M059J (cell line): Measurements from ENCODE around the gene TMEM37. TPM values are rescaled to one million over a fixed set of nuclear protein-coding genes. Genes with fewer than 3 reads are reported as not detected.
"Not testable (repeated sequence)": the region's sequence is repeated elsewhere in the genome, so short reads cannot be mapped to it uniquely, and the experiment has no call there.

Experiments used
- DNase-seq: peaks from one replicate; pipeline ENCODE4 v3.0.0-alpha.2; 2012; ENCODE audit warnings: low read depth
- total RNA-seq: library from RNA; depleted of rRNA; stranded (reverse); fragments of >200 nt; shearing (Covaris generic); gene quantifications from 2 replicates; pipeline ENCODE4 v1.2.3, GENCODE V29; 2014; rRNA removed

TMEM37 gene, protein sequence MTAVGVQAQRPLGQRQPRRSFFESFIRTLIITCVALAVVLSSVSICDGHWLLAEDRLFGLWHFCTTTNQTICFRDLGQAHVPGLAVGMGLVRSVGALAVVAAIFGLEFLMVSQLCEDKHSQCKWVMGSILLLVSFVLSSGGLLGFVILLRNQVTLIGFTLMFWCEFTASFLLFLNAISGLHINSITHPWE
- total RNA-seq: not detected in 2 replicates

DNA sequence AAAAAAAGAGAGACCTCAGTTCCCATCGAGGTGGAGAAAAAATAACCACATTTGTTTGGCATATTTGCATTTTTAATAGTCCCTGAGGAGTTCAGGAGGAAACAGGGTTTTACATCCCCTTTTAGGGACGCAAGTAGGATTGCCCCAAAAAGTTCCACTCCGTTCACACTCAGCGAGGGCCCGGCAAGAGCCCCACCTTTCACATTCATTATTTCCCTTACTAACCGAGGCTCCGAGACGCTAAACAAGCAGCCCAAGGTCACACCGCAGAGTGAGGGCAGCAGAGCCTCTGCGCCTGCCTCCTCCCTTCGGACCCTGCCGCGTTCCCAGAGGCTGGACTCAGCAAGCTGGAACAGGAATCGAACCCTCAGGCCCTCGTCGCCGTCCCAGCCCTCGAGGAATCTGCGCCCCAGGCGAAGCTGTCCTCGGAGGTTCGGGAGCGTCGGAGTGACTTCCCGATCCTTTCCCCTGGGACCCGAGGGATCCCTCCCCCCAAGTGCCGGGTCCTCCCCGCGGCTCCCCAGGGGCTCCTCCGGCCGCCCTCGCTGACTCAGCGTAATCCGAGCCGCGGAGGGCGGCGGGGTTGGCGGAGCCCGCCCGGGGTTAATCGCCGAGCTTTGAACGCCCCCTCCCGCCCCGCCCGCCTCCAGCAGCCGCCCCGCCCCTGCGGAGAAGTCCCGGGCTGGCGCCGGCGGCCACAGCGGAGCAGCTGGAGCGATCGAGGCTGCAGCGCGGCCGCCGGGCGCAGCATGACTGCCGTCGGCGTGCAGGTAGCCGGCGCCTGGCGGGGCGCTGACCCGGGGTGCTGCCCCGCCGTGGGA, at the start of gene TMEM37:
TSS of gene TMEM37 (plus strand) at position 700 of the 821 bp plus-strand sequence. CDS start at position 750, 50 bp downstream.
- peak; percentile 65 for DNase-seq

DNA sequence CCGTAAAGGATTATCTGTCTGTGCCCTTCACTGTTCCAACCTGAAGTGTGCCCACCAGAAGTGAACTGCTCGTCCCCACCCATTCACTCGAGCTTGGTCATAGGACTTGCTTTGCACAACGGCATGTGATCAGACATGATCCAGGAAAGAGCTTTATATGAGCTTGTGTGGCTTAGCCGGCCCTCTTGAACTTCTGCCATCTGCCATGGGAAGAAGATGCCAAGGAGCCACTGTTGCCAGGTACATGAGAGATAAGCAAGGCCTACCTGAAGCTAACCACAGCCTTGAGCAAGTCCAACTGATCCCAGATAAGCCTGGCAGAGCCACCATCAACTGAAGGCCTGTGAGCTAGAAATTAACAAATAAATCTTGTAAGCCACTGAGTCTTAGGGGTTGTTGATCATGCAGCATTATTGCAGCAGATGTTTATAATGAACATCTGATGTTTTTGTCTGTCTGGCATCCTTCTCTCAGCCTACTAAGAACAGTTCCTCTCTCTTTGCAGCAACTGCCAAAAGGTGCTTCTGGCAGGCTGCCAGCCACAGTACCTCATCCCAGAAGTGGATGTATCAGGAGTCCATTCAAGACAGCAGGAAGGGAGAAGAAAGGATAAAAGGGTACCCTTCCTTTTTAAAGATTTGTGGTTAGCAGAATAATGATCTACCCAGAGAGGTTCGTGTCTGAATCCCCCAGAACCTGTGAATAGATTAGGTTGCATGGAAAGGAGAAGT, 48.1 kb upstream of the TMEM37 start:
- no peak for DNase-seq

DNA sequence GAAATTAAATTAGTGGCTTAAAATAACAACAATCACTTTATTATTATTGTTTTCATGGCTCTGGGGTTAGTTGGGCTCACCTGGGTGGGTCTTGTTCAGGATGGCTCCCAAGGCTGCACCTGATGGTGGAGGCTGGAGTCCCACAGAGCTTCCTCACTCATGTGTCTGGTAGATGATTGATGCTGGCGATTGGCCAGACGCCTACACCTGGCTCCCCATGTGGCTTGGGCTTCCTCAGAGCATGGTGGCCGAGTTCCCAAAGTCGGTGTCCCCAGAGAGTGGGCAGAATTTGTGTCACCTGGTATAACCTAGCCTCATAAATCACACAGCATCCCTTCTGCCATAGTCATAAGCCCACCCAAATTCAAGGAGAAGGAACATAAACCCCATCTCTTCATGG, 46.7 kb upstream of the TMEM37 start:
- no peak for DNase-seq

DNA sequence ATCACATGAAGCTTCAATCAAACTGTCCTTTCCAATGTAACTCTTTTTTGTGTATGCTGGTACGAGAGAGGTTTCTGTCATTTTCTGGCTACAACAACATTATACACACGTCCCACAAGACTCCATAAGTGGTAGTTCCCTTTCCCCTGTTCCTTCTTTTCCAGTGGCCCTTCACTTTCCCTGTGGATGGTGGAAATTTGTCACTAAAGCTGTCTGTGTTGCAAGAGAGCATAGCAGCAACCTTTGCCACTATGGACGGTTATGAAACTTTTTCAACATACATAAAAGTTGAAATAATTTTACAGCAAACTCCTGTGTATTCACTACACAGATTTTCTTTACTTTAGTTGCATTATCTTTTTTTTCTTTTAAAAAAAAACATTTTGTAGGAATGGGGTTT, 46.2 kb upstream of the TMEM37 start:
- DNase-seq: no peak

DNA sequence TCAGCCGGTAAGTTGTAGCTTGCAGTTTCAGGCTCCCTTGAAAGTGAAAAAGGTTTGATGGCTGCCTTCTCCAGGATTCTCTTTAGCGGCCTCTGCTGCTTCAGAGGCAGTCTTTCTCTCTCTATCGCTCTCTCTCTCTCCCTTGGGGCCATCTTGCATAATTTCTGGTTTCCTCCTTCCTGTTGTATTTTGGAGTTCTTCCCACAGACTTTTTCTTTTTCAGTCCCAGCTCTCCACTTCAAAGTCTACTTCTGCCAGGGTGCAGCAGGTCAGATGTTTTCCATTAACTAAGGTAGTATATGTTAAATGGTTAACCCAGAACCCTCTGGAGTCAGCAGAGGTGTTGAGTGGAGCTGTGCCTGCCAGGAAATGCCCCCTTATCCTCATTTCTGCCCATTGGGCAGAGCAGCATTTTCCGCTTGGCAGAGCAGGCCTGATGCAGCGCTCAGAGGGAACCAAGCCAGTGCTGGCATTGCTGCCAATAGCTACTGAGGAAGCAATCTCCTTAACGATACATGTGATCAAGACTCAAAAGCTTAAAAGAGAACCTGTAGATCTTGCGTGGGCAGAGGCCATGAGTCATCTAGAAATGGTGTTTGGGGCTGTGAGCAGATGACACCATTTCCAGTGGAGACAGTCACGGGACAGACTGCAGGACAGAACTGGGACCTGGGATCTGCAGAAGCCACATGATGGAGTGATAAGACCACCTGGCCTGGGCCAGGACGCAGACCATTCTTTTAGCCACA, 44.1 kb upstream of the TMEM37 start:
- peak; percentile 84 for DNase-seq

DNA sequence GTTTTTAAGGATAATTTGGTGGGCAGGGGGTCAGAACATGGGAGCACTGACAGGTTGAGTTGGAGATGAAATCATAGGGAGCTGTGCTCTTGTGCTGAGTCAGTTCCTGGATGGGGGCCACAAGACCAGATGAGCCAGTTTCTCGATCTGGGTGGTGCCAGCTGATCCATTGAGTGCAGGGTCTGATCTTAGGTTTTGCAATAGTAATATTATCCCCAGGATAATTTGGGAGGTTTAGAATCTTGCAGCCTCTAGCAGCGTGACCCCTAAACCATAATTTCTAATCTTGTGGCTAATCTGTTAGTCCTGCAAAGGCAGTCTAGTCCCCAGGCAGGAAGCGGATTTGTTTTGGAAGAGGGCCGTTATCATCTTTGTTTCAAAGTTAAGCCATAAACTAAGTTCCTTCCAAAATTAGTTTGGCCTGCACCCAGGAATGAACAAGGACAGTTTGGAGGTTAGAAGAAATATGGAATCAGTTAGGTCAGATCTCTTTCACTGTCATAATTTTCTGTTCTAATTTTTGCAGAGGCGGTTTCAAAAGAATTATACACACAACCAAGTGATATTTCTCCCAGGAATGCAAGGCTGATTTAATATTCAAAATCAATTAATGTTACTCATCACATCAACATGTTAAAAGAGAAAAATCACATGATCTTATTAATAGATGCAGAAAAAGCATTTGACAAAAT, 41.9 kb upstream of the TMEM37 start:
- DNase-seq: peak; percentile 57

DNA sequence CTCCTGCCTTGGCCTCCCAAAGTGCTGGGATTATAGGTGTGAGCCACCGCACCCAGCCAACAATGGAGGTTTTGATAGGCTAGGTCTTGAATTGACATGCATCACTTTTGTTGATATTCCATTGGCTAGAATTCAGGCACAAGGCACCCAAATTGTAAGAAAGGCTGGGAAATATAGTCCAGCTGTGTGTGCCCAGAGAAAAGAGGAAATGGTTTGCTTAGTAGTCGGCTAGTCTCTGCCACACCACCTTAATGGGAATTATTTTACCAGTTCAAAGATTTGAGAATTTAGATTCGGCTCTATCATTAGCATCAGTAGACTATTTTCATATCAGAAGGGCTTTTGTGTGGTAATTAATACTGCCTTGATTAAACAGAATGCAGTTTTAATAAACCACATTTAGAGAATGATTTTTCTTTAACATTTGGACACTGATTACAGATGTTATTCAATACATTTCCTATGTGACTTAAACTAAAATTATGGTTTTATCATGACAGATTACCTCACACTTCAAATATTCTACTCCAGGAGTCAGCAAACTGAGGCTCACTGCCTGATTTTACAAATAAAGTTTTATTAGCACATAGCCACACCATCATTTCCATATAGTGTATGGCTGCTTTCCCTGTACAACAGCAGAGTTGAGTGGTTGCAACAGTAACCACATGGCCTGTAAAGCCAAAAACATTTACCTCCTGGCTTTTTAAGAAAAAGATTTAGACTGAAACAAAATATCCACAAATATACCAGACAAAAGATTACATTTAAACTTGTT, 37.5 kb upstream of the TMEM37 start:
- no peak for DNase-seq

DNA sequence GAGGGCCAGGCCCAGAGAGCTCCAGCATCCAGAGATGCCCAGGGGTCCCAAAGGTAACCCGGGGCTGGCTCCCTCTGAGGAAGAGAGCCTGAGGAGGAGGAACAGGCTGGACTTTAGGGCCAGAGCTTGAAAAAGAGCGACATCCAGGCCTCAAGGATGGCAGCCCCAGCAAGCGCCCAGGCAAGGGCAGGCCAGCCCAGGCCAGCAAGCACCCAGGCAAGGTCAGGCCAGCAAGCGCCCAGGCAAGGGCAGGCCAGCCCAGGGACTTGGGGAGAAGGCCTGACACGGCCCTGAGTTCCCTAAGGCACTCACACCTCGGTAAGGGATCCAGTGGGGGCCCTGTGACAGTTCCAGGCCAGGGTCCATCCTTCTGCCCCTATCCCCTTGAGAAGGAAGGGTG, 34.5 kb upstream of the TMEM37 start:
- no peak for DNase-seq

DNA sequence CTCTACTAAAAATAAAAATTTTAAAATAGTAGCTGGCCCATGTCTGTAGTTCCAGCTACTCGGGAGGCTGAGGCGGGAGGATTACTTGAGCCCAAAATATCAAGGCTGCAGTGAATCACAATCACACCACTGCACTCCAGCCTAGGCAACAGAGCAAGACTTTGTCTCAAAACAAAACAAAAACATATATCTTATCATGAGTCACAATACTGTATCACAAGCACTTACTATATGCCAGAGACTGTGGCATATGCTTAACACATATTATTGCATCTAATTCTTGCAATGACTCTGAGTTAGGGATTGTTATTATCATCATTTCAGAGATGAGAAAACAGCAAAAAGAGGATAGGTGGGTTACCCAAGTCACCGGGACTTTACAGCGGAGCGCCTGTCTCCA, 29.5 kb upstream of the TMEM37 start:
- no peak for DNase-seq

DNA sequence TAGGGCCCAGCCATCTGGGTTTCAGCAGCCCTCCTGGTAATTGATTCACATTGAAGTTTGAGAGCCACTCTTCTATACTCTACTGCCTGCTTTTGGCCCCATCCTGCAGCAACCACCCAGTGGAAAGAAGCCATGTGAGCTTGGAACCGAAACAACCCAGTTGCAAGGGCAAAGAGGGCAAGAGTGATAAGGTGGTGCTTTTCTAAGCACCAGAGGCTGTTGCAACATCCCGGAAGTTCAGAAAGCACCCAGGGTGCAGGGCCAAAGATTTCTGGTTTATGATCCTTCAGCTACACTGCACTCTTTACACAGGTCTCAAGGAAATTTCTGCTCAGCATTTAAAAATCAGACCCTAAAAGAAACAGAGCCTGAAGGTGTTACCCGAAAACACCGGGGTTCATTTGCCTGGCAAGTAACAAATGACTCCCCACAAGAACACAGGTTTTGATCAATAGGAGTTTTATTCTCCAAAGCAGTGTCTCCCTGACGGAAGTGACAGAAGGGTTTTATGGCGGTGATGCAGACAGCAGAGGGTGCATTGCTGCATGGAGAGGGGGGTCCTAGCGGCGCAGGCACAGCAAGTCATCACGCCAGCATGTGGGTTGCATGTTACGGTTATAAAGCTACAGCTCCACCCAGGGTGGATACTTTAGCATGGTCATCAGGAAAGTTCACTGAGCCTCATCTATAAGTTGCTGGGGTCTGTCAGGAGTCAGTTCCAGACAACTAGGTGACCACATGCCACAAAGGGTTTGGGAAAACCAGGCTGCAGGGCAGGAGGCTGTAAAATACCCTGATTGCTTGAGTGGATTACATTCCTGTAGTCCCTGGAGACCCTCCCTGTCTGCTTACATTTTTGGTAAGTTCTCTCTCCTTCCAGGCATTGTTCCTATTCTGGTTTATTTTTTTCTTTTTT, 28.8 kb upstream of the TMEM37 start:
- no peak for DNase-seq

DNA sequence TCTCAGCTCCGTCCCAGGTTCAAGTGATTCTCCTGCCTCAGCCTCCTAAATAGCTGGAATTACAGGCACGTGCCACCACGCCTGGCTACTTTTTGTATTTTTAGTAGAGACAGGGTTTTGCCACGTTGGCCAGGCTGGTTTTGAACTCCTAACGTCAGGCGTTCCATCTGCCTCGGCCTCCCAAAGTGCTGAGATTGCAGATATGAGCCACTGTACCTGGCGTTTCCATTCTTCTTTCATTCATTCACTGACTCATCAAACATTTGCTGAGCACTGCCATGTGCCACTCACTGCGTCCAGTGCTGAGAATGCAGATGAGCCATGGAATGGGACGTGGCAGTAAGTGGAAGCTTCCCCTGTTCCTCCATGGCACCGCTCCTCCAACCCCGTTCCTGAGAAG, 28.0 kb upstream of the TMEM37 start:
- DNase-seq: not testable (repeated sequence)

DNA sequence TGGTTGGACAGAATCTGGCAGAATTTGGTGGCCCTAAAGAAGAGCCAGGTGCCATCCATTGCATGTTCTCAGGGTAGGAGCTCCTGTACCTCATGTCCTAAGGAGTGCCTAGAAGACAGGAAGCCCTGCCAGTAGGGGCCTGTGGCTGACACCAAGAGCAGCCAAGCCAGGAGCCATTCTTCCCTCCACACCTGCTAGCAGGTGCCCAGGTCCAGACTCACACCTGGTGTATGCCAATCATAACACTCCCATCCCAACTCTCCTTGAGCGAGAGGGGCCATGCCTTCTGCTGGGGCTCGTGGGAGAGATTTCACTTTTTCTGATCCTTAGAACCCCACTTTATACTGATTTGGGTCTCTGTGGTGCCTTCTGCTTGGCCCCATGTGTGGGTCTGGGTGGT, 26.5 kb upstream of the TMEM37 start:
- DNase-seq: no peak

DNA sequence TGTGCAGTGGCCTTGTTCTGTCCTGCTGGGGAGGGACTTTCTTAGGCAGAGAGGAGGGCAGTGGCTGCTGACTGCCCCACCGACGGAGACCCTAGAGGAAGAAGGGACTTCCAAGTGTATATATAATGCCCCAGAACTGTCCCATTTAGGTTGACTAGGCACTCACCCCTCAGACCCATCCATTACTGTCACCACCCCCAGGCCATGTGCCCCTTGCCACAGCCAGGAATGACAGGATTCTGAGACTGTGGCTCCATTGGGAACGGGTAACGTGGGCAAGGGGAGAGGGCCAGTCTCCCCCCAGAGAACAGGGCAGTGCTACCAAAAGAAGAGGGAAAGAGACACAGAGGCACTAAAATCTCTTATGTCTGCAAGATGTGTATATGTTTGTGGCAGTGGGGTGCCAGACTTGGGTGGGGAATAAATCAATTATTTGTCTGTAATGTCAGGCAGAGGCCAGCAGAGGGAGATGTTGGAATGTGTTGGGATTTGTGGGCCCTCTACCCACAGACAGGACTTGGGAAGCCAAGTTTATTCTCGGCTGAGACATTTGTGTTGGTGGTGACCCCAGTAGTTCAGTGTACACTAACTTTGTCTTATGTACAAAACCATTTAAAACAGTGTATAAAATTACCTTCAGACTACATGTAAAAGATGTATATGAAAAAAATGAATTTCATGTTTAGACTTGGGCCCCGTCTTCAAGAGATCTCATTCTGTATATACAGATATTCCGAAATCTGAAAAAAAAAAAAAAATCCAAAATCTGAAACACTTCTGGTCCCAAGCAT, 24.0 kb upstream of the TMEM37 start:
- DNase-seq: peak; percentile 51

DNA sequence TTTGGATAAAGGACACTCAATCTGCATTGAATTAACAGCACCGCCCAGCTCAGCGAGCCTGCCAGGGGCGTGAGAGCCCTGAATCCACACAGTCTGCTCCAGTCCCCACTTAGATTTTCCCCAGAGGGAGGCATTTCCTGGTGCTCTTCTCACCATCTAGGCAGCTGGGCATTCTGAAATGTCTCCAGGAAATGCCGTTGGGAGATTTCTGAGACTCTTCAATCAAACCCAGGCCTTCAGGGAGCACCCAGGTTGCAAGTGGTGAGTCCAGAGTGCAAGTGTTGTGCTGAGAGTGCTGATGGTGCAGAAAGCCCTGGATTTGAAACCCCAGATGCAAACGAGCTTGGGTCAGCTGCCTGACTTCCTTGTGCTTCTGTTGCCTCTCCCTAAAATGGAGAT, 23.4 kb upstream of the TMEM37 start:
- DNase-seq: no peak

DNA sequence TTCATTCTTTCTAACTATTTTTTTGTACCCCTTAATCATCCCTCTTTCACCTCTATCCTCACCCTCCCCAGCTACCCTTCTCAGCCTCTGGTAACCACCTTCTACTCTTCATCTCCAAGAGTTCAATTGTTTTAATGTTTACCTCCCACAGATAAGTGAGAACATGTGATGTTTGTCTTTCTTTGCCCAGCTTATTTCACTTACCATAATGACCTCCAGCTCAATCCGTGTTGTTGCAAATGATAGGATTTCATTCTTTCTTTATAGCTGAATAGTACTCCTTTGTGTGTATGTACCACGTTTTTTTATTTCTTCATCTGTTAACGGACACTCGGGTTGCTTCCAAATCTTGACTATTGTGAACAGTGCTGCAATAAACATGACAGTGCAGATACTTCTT, 22.1 kb upstream of the TMEM37 start:
- no peak for DNase-seq

DNA sequence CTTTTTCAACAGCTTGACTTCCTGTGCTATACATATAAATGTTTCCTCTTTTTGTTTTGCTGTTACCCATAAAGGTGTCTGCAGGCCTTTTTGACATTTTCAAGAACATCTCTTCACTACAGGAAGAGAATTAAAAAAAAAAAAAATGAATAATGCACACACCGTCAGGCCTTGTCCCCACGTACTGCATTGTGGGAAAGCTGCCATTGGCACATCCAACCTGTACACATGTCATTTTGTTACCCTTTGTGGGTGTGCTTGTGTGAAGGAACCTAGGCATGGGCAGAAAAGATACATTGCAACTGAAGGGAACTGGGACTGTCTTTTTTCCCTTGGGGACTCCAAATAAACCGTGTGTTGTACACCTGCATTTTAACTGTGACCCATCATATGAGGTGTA, 16.8 kb upstream of the TMEM37 start:
- DNase-seq: no peak

DNA sequence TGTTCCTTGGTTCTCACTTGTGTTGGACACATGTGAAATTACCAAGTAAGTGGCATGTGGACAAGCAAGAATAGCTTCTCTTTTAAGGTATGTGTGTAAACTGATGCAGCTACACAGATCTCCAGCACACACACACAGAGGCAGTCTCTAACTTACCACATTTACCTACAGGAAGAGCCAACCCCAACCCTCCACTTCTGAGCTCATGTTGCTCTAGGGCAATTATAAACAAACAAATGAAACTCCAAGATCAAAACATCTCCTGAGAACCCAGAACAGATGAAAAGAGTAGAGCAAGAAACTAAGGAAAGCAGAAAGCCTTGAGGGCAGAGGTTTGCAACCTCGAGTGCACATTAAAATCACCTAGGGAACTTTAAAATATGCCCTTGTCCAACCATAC, 16.0 kb upstream of the TMEM37 start:
- peak; percentile 31 for DNase-seq

DNA sequence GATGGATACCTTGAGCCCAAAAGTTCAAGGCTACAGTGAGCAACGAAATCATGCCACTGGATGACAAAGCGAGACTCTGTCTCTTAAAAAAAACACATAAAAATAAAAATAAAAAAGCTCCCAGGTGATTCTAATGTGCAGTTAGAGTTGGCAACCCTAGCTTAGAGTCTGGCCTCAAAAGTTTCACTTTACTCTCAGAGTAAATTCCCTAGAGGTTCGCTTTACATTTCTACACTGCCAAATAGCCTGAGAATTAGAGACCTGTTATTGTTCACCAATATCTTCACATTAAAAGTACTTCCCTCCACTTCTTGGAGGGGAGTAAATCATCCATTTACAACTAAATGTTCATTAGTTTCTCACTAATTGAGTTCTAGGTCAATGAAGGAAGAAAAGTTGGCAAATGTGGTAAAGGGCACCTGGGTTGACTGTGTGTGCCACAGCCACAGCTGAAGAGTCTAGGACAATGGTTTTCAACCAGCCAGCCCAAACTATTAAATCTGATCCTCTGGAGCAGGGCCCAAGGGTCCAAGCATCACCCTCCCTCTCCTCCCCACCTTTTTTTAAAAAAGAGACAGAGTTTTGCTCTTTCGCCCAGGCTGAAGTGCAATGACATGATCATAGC, 15.2 kb upstream of the TMEM37 start:
- no peak for DNase-seq
